ENCODE data around the gene ARHGEF1.

Gene ARHGEF1, protein sequence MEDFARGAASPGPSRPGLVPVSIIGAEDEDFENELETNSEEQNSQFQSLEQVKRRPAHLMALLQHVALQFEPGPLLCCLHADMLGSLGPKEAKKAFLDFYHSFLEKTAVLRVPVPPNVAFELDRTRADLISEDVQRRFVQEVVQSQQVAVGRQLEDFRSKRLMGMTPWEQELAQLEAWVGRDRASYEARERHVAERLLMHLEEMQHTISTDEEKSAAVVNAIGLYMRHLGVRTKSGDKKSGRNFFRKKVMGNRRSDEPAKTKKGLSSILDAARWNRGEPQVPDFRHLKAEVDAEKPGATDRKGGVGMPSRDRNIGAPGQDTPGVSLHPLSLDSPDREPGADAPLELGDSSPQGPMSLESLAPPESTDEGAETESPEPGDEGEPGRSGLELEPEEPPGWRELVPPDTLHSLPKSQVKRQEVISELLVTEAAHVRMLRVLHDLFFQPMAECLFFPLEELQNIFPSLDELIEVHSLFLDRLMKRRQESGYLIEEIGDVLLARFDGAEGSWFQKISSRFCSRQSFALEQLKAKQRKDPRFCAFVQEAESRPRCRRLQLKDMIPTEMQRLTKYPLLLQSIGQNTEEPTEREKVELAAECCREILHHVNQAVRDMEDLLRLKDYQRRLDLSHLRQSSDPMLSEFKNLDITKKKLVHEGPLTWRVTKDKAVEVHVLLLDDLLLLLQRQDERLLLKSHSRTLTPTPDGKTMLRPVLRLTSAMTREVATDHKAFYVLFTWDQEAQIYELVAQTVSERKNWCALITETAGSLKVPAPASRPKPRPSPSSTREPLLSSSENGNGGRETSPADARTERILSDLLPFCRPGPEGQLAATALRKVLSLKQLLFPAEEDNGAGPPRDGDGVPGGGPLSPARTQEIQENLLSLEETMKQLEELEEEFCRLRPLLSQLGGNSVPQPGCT

GRCh38 chr19:41882568-41883462 is at the start of gene ARHGEF1:
TSS of gene ARHGEF1 (plus strand) at chr19:41883184. CDS start at chr19:41888083, 4,899 bp downstream.
- peak; percentile 46 to 62 for DNase-seq

DNA sequence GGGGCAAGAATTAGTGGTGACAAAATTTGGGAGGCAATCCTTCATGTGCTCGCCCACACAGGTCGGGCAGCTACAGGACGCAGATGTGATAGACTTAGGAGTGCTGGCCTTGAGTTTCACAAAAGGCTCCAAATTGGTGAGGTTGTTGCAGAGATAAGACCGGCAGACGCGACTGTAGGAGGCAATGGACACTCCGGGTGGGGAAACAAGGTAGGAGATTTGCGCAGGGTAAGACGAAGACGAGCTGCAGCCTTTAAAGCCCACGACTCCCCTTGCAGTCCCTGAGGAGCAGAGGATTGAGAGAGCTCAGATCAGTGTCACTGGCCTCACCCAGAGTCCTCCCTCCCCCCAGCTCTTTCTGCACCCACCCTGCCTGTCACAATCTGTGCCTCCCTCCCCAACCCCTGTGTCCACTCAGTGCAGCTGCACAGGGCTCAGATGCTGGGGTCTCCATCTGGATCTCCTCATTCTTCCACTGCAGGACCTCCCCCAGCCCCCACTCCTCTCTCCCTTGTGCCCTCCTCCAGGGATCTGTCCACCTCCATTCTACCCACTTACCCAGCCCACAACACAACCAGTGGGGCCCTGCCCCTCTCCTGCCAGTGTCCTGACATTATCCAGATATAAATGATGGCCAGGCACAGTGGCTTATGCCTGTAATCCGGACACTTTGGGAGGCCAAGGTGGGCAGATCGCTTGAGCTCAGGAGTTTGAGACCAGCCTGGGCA is 44.8 kb upstream of the ARHGEF1 start:
- DNase-seq, result no peak

GRCh38 chr19:41839211-41839610 is 43.8 kb upstream of the ARHGEF1 start:
- no peak for DNase-seq

DNA sequence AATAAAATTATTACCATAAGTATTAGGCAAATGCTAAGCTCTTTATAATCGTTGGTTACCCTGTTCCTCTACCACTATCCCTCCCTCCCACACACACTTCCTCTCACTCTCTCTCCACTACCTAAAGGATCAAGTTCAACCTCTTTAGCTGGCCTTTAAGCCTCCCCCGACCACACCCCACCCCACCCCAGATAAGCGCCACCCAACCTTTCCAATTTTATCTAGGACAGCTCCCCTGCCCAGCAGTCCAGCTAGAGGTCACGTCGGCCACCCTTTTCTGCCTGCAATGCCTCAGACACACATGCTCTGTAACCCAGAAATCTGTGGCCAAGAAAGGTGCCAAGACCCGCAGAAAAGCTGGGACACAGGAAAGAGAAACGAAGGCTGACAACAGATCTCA is 39.6 kb upstream of the ARHGEF1 start:
- no peak for DNase-seq

- DNase-seq, result no peak
Observed at GRCh38 chr19:41844601-41845000, 38.4 kb upstream of the ARHGEF1 start, which contains the start of gene LYPD4. TSS of gene LYPD4 (minus strand) at chr19:41844683. CDS start at chr19:41839285, 5,398 bp downstream.

- DNase-seq, result no peak
Observed at GRCh38 chr19:41845001-41845050, 38.2 kb upstream of the ARHGEF1 start, which contains the start of gene DMRTC2. TSS of gene DMRTC2 (plus strand) at chr19:41845042. CDS start at chr19:41847429, 2,387 bp downstream.

- no peak for DNase-seq
Observed at GRCh38 chr19:41845051-41845590, 37.9 kb upstream of the ARHGEF1 start.

DNA sequence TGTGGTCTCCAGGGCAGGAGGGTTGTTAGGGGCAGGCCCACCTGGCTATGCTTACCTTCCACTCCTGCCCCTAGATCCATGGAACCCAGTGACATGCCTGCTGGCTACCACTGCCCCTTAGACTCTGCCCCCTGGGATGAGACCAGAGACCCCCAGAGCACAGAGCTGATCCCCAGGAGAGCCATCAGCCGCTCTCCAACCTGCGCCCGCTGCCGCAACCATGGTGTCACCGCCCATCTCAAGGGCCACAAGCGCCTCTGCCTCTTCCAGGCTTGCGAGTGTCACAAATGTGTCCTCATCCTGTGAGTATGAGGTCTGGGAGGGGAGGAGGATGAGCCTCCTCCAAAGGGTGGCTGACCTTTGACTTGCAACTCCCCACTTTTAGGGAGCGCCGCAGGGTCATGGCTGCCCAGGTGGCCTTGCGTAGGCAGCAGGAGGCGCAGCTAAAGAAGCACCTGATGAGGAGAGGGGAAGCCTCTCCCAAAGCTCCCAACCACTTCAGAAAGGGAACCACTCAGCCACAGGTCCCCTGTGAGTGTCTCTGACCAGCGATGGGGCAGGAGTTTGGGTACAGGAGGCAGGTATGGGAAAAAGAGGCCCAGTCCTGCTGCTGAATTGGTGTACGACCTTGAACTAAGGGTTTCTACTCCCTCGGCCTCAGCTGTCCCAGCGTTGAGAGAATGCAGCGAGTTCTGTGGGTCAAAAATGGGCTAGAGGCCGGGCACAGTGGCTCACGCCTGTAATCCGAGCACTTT is 35.5 kb upstream of the ARHGEF1 start:
- no peak for DNase-seq

GRCh38 chr19:41848666-41849065 is 34.3 kb upstream of the ARHGEF1 start:
- DNase-seq, result no peak

GRCh38 chr19:41849067-41849466 is 33.9 kb upstream of the ARHGEF1 start:
- DNase-seq, result no peak

GRCh38 chr19:41850381-41850780 is 32.6 kb upstream of the ARHGEF1 start:
- no peak for DNase-seq

- DNase-seq, result no peak
Observed at GRCh38 chr19:41851456-41851855, 31.5 kb upstream of the ARHGEF1 start.

GRCh38 chr19:41853344-41853743 is 29.6 kb upstream of the ARHGEF1 start:
- no peak for DNase-seq

- DNase-seq, result no peak
Observed at GRCh38 chr19:41853768-41854167, 29.2 kb upstream of the ARHGEF1 start.

DNA sequence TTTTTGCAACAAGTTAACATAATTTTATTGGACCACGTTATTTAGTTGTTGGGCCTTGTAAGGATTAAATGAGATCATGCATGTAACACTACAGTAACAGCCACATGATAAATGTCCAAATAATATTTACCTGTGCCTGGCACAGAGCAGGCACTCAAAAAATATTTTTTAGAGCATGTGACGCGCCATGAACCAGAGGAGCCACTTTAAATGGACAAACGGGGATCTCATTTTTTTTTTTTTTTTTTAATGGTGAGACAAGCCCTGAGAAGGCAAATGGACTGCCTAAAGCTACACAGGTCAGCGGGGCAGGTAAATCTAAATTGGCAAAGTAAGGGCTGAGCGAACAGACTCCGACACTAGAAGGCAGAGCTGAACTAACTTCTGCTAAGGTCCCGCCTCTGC is 23.8 kb upstream of the ARHGEF1 start:
- DNase-seq, result no peak

DNA sequence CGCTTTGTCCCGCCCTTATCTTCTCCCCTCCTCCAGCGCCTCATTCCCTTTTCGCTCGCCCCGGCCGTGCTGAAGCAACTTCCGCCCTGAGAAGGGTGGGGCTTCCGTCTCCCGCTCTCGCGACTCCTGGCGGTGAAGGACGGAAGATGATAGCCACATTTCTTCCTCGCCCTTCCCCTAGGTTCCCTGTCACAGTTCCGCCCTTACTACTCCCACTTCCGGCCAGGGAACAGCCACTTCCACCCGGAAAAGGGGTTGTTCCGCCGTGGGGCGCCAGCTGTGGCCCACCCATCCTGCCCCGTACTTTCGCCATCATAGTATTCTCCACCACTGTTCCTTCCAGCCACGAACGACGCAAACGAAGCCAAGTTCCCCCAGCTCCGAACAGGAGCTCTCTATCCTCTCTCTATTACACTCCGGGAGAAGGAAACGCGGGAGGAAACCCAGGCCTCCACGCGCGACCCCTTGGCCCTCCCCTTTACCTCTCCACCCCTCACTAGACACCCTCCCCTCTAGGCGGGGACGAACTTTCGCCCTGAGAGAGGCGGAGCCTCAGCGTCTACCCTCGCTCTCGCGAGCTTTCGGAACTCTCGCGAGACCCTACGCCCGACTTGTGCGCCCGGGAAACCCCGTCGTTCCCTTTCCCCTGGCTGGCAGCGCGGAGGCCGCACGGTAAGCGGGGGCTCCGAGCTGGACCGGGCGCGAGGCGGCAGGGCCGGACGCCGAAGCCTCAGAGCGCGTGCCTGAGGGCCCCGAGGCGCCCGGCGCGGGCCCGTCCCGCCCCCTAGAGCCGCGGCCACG is 23.2 kb upstream of the ARHGEF1 start, which contains the start of gene RPS19:
TSS of gene RPS19 (plus strand) at position 638 of the 801 bp plus-strand sequence. CDS start 520 bp downstream, outside the sequence.
- DNase-seq, result peak; percentile 97 to 99

GRCh38 chr19:41860419-41861115 is 22.4 kb upstream of the ARHGEF1 start:
- peak; percentile 49 to 56 for DNase-seq

DNA sequence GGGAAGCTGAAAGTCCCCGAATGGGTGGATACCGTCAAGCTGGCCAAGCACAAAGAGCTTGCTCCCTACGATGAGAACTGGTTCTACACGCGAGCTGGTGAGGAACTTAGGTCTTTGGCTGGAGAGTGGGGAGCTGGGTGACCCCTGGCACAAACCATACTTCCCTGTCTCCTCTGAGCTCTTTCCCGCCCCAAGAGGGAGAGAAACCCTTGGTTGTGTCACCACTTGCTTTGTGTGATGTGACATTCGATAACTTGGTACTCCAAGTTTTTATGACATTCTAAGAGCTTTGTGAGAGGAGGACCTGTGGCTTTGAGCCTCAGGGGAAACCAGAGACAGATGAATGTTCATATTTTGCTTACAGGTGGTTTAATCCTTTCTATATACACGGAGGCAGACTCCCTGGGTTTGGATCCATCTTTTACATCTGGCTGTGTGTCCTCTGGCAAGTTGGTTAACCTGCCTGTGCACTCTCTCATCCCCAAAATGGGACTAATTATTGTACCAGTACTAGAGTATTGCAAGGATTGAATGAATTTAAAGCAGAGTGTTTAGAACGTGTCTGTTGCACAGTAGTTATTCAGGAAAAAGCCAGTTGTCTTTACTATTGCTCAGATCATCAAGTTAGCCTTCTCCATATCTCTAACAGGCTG is 21.7 kb upstream of the ARHGEF1 start:
- no peak for DNase-seq

- DNase-seq, result no peak
Observed at GRCh38 chr19:41861846-41862245, 21.1 kb upstream of the ARHGEF1 start.

Measured in activated CD4-positive, alpha-beta T cell treated with anti-CD3 and anti-CD28 coated beads for 4 hours (primary cell).